SHP77 treated with DMSO at 0.1 percent for 48 hours (cell line): ENCODE measurements around the gene SLC45A2.
"Not testable (repeated sequence)": the region's sequence is repeated elsewhere in the genome, so short reads cannot be mapped to it uniquely, and the experiment has no call there.

Experiments used
- DNase-seq: peaks from one replicate; lab custom pipeline; 2025; lab: John Stamatoyannopoulos, UW

SLC45A2 gene

GRCh38 chr5:33969572-33970452, 14.7 kb downstream of the SLC45A2 start:
- peak; percentile 71 for DNase-seq

DNA sequence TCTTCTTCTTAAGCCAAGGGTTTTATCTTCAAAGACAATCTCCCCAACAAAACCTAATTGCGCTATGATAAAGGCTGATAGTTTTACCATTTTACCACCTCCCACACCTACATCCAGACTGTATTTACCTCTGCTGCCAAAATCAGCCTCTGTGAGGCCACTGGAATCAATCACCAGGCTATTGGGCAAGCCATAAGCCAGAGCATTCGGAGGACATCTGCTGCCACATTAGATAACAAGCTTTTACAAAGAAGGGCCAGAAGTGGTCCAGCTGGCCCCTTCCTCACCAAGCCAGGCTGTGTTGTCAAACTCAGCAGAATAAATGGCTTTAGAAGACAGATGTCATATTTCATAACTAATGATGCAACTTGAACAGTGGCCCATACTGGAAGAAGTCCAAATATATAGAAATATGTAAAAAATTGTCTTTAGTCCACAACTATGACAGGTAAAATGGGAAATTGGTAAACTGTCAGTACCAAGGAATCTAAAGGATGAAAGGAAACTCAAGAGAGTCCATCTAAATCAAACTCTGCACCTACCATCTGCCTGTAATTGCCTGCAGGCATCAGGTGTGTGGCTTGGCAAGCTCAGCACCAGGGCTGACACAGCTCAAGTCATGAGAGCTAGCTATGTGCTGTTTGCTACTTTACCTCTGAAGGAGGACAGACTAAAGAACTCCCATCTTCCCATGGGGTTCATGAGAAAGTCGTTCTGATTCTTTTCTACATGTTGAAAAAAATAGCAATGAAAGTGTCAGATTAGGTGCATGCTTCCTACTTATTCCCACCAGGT, 16.1 kb downstream of the SLC45A2 start:
- no peak for DNase-seq

- no peak for DNase-seq
Measured at GRCh38 chr5:33966805-33967204, 17.7 kb downstream of the SLC45A2 start.

DNA sequence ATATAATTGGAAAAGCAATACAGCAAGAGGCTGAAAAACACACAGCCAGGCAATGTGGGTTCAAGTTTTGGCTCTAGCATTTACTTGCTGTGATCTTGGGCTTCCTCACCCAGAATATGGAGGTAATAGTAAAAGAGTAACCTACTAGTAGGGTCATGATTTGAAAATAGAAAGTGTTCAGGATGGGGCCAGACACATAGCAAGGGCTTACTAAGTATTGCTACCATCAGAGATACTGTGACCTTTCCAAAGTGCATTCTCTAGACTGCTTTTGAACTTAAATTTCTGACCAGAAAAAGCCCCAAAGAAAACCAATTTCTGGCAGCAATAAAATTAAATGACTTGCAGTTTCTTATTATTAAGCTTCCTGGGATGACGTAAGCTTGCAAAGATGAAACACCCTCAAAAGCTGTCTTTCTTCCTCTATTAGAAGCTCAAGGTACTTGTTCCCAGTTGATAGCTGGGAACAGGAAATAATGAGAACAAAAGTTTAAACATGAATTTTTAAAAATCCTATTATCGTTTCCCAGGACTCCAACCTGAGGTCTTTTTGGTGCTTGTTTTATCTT, 20.3 kb downstream of the SLC45A2 start:
- no peak for DNase-seq

GRCh38 chr5:33958176-33958575, 26.3 kb downstream of the SLC45A2 start:
- no peak for DNase-seq

- no peak for DNase-seq
Measured at GRCh38 chr5:33957577-33958150, 26.8 kb downstream of the SLC45A2 start.

DNA sequence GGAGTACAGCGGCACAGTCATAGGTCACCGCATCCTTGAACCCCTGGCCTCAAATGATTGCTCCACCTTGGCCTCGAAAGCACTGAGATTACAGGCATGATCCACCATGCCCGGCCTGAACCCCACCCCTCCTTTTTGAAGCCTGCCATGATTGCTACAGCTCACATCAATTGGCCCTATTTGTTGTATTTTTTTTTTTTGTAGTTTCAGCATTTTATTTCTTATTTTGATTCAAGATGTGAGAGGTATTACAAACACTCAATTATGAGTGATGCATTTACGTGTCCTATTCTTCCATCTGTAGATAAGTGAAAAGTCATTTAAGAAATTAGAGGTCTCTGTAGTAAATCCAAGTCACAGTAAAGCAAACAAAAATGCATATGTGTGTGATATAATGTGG, 32.3 kb downstream of the SLC45A2 start:
- not testable (repeated sequence) for DNase-seq

GRCh38 chr5:33944543-33945132, 39.9 kb downstream of the SLC45A2 start:
- no peak for DNase-seq

GRCh38 chr5:33941090-33941489, 43.4 kb downstream of the SLC45A2 start:
- no peak for DNase-seq

GRCh38 chr5:33939556-33940262, 44.8 kb downstream of the SLC45A2 start:
- no peak for DNase-seq

DNA sequence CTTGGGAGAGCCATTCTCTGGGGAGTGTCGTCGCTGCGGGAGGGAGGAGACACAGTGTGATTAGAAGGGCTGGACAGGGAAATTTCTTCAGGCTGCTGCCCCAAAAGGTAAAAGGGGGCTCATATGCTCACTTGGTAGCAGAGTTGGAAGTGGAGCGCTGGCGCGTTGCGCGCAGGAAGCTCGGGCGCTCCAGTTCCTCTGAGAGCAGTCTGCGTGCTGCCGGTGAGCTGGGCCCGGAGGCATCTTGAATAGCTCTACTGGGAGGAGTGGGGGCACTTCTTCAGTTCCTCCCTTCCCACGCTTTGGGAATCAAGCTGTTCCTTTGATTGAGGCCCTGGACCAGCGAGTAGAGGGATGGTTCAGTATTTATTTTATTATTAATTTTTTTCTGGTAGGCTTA, 45.6 kb downstream of the SLC45A2 start:
- no peak for DNase-seq

DNA sequence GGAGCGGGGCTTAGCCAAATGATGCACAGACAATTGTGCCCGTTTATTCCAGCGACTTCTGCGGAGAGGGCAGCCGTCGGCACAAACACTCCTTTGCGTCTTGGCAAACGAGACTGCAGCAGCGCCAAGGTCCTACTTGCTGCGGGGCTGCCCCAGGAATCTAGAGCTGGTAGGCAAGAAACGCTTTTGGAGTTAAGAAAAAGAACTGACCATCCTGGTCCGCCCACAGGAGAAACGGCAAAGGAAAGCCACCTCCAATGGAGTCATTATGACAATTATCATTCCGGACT, 46.0 kb downstream of the SLC45A2 start:
- DNase-seq = no peak

- DNase-seq = no peak
Measured at GRCh38 chr5:33937707-33938506, 46.6 kb downstream of the SLC45A2 start.

GRCh38 chr5:33937017-33937706, 47.3 kb downstream of the SLC45A2 start:
- no peak for DNase-seq

GRCh38 chr5:33936381-33937016, 48.0 kb downstream of the SLC45A2 start, which contains the start of gene RXFP3:
Gene RXFP3, plus strand, starts transcription at chr5:33936386. Its CDS starts 355 bp downstream, at chr5:33936741.
- DNase-seq = no peak

GRCh38 chr5:33936004-33936380, 48.5 kb downstream of the SLC45A2 start:
- DNase-seq = no peak

DNA sequence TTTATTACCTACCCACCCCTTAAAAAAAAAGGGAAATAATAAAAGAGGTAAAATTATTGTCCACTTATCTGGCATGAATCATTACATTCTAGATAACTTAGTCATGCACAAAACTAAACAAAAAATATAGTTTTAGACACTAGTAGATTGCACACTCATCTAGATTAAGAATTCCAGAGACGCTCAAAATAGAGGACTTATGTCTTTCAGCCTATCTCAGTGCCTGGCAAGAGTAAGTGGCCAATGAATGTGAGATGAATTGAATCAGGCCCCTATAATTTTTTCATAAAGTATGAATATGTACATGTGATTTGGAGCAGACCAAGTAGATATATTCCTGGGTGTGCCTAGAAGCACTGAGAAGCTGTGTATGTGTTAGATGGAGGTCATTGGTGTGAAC, 50.3 kb downstream of the SLC45A2 start:
- DNase-seq = no peak

DNA sequence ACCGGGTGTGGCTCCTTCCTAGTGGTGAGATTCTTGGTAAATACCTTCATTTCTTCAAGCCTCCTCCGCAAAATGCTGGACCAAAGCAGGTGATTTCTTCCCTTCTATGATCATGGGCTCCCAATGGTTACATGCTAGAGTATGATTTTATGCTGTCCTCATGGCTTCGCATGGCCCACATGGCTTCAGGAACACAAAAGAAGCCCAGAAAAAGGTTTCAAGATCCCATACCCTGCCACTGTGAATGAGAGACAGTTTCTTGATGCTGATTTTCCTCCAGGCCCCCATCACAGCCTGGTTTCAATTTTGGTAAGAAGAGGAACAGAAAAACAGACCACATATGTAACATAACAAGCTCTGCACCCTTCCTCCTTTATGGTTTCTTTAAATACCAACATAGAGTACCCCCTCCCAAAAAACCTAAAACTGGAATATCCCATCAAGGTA, 50.7 kb downstream of the SLC45A2 start:
- DNase-seq = no peak

GRCh38 chr5:33931136-33931535, 53.4 kb downstream of the SLC45A2 start:
- DNase-seq = no peak
